HG02938 (cell line): Measurements from ENCODE around the gene CYP26C1.

Experiments used
- ATAC-seq: cut with Tn5 transposase; IDR thresholded peaks from one replicate; pipeline ENCODE4 v1.9.1; 2021; ENCODE audit warnings: mild to moderate bottlenecking, moderate library complexity; ENCODE audit not compliant: unreplicated experiment

Gene CYP26C1

DNA sequence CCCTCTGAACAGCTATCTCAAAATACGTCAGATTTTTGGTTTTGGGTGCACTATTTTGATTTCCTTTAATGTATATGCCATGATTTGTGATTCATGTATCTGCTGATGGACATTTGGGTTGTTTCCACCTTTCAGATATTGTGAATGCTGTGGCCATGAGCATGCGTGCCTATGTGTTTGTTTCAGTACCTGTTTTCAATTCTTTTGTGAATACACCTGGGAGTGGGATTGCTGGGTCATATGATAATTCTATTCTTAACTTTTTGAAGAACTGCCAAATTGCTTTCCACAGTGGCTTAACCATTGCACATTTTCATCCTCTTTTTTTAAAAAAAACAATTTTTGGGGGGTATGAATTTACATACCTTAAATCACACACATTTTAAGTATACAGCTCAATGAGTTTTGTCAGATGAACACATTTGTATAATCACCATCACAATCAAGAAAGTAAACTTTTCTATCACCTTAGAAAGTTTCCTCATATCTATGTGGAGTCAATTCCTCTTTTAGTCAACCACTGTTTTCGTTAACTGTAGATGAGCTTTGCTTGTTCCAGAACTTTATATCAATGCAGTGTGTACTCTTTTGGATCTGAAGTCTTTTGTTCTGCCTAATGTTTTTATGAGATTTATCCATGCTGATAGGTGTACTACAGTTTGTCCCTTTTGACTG, 50.0 kb downstream of the CYP26C1 start:
- ATAC-seq: peak; percentile 60

DNA sequence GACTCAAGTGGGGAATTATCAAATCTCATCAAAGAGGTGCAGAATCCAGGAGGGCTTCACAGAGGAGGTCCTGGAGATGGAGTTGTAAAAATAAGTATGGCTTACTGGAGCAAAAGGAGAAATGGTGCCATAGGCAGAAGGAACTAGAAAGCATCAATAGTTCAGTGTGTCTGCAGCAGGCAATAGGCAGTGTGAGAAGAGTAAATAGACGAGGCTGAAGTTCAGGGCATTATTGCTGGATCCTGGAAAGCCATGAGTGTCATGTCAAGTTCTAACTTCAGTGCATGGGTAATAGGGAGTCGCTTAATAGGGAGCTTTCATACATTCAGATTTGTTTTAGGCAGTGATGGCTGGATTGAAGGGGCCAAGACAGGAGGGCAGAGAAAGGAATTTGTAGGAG, 52.4 kb downstream of the CYP26C1 start:
- ATAC-seq: no peak

DNA sequence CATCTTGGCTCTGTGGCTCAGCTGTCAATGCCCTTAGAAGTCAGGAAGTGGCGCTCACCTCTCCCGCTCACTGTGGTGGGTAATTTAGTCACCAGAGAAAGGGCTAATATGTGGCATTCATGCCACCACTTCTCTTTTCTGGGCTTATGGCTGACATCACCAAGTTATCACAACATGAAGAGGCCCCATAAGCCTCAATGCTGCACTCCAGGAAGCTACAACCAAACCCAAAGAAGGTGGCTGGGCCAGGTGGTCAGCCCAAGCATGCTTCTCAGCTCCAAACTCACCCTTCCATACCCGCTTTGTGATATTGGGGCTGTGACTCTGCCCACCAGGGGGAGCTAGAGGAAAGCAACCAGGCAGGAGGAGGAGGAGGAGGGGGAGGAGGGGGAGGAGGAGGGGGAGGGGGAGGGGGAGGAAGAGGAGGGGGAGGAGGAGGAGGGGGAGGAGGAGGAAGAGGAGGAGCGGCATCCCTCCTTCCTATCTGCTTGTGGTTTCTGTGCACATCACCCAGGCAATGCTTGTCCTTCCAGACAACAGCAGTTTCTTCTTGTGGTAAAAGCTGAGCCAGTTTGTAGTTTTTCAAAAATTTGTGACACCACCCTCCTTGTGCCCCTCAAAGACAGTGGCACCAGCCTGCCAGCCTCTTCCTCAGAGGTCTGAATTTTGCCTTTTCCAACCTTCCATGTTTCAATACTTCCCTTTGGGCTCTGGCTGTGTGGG, 55.2 kb downstream of the CYP26C1 start:
- peak; percentile 70 for ATAC-seq
